Measurements from ENCODE around the gene AMPH.
A peak's percentile ranks its signal among the peaks of the same experiment; 100 is the strongest.
"Not testable (repeated sequence)": the region's sequence is repeated elsewhere in the genome, so short reads cannot be mapped to it uniquely, and the experiment has no call there.

AMPH gene

DNA sequence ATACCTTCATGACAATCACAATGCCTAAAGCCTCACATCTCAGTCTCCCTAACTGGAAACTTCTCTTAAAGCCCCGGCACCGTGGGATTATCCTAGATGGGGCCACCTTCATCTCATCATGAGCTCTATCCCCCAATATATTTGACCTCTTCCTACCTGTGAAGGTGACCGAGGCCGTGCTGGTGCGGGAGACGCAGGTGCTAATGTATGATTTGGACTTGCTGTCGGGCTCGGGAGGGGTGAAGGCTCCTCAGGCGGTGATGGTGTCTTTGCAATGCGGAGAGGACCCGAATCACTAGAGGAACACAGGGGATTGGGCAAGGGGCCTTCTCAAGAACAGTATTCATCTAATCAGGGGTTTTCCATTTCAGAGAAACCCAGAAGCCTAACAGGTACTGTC, 168.4 kb downstream of the AMPH start:
- DNase-seq (ENCODE audit: low read depth), result no peak

DNA sequence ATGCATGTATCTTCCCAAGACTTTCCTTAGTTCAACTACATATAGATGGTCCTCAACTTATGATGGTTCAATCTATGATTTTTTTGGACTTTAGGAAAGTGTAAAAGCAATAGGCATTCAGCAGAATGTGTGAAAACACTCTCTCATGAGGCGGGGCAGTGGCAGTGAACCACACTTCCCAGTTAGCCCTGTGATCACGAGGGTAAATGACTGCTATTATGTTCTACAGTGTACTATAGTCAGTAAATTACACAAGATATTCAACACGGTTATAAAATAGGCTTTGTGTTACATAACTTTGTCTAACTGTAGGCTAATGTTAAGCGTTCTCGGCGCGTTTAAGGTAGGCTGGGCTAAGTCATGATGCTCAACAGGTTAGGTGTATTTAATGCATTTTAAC, 169.3 kb downstream of the AMPH start:
- DNase-seq (ENCODE audit: low read depth), result no peak

- no peak for DNase-seq (ENCODE audit: low read depth)
Measured at GRCh38 chr7:38453826-38454225, 177.3 kb downstream of the AMPH start.

- DNase-seq (ENCODE audit: low read depth), result no peak
Measured at GRCh38 chr7:38453168-38453567, 178.0 kb downstream of the AMPH start.

- DNase-seq (ENCODE audit: low read depth), result no peak
Measured at GRCh38 chr7:38452681-38453108, 178.5 kb downstream of the AMPH start.

DNA sequence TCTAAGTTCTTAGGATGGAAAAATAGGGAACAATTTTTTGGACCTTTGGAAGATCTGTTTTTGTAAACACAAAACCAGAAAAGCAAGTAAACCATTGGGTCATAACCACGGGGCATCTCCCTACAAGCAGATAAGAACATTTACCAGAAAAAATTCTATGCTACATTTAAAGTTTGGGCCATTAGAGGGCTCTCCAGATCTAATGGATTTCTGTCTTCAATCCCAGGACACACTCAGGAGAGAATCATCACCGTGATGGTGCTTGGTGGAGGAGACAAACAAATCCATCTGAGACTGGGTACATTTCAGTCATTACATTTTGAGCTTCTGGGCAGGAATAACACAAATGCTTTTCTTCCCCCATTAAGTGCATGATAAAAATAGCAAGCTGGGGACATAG, 179.3 kb downstream of the AMPH start:
- no peak for DNase-seq (ENCODE audit: low read depth)

DNA sequence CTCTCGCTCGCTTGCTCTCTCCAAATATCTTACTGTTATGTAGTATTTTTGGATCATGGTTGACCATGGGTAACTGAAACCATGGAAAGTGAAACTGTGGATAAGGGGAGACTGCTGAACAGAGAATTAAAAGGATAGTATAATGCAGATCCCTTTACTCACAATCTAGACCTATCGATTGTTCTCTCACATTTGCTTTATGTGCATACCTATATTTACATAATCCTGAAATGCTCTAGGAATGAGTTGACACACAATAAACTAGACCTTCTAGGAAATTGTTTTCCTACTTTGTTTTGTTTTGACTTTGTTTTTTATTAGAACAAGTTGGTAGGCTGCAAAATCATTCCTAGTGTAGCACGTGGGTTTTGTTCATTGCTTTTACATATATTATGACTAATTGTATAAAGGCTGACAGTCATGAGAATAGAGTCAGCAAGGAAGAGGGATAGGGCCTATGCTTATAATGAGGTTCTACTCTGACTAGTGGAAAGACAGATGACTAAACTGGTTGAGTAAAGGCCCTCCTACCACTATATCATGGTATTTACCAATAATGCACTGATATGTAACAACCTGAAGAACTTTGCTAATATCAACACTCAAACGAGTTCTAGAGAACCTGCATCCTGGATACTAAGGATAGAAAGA, 182.5 kb downstream of the AMPH start:
- DNase-seq (ENCODE audit: low read depth), result no peak

DNA sequence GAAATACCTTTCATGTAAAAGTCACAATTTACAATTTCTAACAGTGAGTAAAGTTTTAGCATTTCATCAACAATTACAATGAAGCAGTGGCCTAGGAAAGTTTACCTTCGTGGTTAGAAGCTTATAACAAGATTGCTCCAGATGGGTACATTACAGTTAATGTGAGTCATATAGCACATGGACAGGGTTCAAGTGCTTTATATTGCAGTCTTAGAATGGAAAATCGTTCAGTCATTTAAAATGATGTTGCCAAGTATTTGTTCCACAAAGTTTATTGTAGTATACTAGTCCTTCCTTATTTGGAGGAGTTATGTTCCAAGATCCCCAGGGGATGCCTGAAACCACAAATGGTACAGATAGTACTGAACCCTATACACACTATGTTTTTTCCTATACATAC, 183.1 kb downstream of the AMPH start:
- no peak for DNase-seq (ENCODE audit: low read depth)

DNA sequence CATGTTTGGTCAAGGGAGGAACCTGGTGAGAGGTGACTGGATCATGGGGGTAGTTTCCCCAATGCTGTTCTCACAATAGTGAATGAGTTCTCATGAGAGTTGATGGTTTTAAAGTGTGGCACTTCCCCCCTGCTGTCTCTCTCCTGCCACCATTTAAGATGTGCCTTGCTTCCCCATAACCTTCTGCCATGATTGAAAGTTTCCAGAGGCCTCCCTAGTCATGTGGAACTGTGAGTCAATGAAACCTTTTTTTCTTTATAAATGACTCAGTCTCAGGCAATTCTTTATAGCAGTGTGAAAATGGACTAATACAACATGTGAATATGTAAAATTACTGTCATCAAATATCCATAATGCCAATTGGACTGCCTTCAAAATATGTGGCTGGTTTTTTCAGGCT, 192.2 kb downstream of the AMPH start:
- DNase-seq (ENCODE audit: low read depth), result no peak

GRCh38 chr7:38432671-38433070, 198.5 kb downstream of the AMPH start:
- no peak for DNase-seq (ENCODE audit: low read depth)

GRCh38 chr7:38432080-38432479, 199.1 kb downstream of the AMPH start:
- no peak for DNase-seq (ENCODE audit: low read depth)

DNA sequence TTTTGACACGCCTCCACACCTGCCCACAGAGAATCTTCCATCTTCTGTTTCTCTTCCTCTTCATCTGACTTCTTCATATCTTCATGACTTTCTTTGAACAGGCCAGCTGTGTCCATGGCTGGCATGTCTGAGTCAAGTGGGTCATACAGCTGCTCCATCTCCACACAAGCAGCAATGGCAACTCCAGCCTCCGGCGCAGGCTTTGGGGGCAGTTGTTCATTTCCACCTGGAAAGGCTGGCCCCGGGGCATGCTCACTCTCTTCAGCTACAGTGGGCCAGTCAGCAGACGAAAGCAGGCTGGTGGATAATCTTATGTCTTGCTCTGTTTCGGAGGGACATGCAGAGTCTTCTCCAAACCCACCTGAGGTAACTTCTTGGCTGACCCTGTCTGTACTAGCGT, 202.1 kb downstream of the AMPH start:
- no peak for DNase-seq (ENCODE audit: low read depth)

DNA sequence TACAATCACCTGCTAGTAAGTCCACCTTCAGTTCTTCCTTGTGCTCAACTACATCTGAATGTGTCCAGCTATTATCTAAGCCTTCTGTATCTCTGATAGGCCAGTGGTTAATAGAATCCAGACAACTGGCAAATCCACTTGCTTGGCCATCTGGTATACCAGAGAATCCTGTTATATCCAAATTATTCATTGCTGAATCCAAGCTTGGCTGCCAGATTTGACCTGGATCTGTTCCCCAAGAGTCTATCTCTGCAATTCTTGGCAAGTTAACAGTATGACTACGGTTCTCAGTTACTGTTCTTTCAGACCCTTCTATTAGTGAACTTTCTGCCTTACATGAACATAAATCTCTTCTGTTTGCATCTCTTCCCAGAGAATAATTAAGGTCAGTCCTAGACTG, 203.1 kb downstream of the AMPH start:
- DNase-seq (ENCODE audit: low read depth), result no peak

DNA sequence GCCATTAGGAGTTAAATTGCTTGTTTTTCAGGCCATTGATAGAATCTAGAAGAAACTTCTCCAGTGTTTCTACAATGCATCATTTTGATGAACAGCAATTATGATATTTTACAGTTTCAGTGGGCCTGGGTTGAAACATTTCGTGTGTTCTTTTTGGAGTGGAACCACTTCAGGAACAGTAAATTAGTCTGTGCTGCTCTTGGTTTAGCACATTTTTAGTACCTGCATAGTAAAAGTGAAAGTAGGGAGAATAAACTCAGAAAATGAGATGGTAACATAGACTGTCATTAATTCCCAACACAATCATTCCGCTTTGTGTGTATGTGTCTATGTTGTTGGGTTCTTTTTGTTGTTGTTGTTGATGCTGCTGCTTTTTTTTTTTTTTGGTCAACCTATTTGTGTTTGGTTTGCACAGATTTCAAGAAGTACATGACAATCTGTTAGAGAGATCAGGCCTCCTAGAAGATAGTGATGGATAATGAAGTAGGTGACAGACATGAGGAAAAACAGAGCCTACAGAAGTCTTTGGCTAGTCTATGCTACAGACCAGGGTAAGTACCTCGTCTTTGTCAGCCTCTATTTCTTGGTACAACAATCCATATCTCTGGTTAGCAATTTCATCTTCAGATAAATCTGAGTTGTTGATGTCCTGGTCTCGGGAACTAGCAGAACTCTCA, 203.8 kb downstream of the AMPH start:
- DNase-seq (ENCODE audit: low read depth), result no peak

DNA sequence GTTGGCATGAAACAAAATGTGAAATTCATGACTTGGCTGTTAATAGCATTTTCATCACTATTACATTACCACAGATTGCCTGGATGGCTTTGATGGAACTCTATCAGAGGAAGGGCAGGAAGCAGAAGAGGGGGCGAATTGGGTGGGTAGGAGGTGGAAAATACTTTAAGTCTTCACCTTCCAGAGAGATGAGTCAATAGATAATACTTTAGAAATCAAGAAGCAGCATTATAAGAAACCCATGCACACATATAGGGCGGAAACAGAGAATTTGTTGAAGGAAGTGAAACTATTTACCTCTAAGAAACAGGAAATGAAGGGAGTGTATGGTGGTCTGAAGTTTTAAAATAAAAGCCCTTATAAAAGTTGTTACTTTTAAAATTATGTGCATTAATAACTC, 205.7 kb downstream of the AMPH start:
- DNase-seq (ENCODE audit: low read depth), result no peak

GRCh38 chr7:38424750-38425463, 206.3 kb downstream of the AMPH start:
- no peak for DNase-seq (ENCODE audit: low read depth)

DNA sequence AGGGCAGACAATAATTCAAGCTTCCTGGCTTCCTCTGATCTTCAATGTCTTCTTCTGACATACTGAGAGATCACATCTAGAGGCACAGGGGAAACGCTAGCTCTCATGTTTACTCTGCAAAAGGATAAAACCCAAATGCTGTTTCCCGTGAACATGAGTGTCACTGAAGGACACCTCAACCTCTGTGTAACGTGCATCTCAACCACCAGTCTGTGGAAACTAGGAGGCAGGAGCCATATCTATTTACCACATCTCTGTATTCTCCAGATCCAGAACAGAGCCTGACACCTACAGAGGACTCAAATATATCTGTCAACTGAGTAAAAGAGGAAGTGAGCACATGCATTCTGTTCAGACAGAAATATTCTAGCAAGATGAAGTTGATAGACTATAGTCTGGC, 217.4 kb downstream of the AMPH start:
- no peak for DNase-seq (ENCODE audit: low read depth)

DNA sequence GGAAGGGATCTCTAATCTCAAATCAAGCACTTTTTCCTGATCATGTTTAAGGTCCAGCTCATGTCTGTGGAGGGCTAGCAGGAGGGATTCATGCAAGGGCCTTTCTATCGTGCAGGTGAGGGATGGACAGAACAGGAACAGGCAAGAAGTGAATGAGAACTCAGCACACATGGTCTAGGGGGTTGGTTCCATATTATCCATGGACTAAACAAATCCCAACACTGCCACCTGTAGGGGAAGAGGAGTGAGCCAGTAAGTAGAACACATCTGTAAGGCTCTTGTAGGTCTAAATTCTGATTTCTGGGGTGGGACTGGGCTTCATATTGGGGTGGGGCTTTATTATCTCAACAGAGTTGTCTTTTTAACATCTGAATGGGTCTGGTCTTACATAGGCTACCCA, 219.8 kb downstream of the AMPH start:
- no peak for DNase-seq (ENCODE audit: low read depth)

GRCh38 chr7:38410056-38410455, 221.1 kb downstream of the AMPH start:
- DNase-seq (ENCODE audit: low read depth), result no peak

GRCh38 chr7:38409531-38409930, 221.6 kb downstream of the AMPH start:
- no peak for DNase-seq (ENCODE audit: low read depth)

GRCh38 chr7:38398725-38399321, 232.3 kb downstream of the AMPH start:
- DNase-seq (ENCODE audit: low read depth), result peak; percentile 32

DNA sequence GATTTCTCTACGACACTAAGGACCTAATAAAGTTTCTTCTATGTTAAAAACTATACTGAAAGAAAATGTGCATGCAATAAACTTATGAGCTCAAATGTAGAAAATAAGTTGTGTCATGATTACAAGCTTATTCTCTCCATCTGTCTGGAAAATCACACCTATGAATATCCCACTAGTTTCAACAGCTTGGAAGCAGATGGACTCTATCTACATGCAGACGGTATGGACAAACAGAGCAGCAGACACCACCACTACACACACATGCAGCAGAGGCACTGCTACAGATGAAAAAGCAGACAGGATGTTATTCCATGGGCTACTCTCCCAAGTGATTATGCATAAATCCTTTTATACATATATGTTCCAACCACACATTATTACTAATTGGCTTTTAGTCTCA, 234.3 kb downstream of the AMPH start:
- no peak for DNase-seq (ENCODE audit: low read depth)

DNA sequence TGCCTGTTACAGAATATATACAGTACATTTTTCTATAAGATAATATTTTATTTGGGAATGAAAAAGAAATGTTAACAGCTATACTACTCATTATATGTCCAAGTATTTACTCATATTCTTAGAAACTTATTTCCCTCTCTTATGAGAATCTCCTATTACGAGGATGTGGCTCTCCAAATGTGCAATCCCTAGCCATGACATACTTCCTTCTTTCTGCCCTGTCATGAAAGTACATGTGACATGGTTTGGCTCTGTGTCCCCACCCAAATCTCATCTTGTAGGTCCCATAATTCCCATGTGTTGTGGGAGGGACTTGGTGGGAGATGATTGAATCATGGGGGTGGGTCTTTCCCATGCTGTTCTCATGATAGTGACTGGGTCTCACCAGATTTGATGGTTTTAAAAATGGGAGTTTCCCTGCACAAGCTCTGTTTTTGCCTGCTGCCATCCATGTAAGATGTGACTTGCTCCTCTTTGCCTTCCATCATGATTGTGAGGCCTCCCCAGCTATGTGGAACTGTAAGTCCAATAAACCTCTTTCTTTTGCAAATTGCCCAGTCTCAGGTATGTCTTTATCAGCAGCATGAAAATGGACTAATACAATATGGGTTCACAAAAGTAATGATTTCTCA, 235.1 kb downstream of the AMPH start:
- DNase-seq (ENCODE audit: low read depth), result not testable (repeated sequence)

All from stimulated activated CD8-positive, alpha-beta memory T cell treated with anti-CD3 and anti-CD28 coated beads, Interleukin-4, amount 100 ng/mL, for 24 hours (primary cell).